ENCODE measurements around the gene RBP3. TPM values are rescaled to one million over a fixed set of nuclear protein-coding genes. Genes with fewer than 3 reads are reported as not detected.

The RBP3 gene
- total RNA-seq, 2 donors from 2014 or later: not detected

- H3K4me3 Mint-ChIP-seq: no peak overlapping the region
- DNase-seq: no peak
- H3K9ac ChIP-seq (ENCODE audit: extremely low read depth, low read length, poor library complexity, severe bottlenecking): no peak overlapping the region
- peaks cover 16% of the 10 kb centered on the region for H3K27me3 Mint-ChIP-seq (ENCODE audit: insufficient read depth)
- no peak overlapping the region for H3K4me3 ChIP-seq (ENCODE audit: low read length)
- peaks cover 17% of the 10 kb centered on the region for H3K4me1 Mint-ChIP-seq
- TF ChIP-seq, protein P1, sequence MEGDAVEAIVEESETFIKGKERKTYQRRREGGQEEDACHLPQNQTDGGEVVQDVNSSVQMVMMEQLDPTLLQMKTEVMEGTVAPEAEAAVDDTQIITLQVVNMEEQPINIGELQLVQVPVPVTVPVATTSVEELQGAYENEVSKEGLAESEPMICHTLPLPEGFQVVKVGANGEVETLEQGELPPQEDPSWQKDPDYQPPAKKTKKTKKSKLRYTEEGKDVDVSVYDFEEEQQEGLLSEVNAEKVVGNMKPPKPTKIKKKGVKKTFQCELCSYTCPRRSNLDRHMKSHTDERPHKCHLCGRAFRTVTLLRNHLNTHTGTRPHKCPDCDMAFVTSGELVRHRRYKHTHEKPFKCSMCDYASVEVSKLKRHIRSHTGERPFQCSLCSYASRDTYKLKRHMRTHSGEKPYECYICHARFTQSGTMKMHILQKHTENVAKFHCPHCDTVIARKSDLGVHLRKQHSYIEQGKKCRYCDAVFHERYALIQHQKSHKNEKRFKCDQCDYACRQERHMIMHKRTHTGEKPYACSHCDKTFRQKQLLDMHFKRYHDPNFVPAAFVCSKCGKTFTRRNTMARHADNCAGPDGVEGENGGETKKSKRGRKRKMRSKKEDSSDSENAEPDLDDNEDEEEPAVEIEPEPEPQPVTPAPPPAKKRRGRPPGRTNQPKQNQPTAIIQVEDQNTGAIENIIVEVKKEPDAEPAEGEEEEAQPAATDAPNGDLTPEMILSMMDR (conservative IDR thresholded peaks at IDR 0.05): no peak
- H3K27ac Mint-ChIP-seq: no peak overlapping the region
- peaks cover 9% of the 10 kb centered on the region for H3K4me1 ChIP-seq (ENCODE audit: control insufficient read depth, insufficient read depth, low read length)
- H3K9me3 ChIP-seq (ENCODE audit: control insufficient read depth, low read length): no peaks in the 10 kb centered on the region
- no peaks in the 10 kb centered on the region for H3K27me3 ChIP-seq (ENCODE audit: control insufficient read depth, insufficient read depth, low read length, poor library complexity, severe bottlenecking)
- no peak overlapping the region for H3K27ac ChIP-seq (ENCODE audit: low read depth, low read length)
- 85 to 100% methylated on average over 4 to 6 of the region's 6 CpGs for WGBS, 2 experiments (ENCODE audit: insufficient coverage in 1 of 2, insufficient read length in 1 of 2)
- no peaks in the 10 kb centered on the region for H3K36me3 ChIP-seq (ENCODE audit: control insufficient read depth, insufficient read depth, low read length)
- H3K9me3 Mint-ChIP-seq: no peaks in the 10 kb centered on the region
- no peaks in the 10 kb centered on the region for H3K36me3 Mint-ChIP-seq (ENCODE audit: low read depth)
Measured at GRCh38 chr10:47397256-47397655, 49.1 kb downstream of the RBP3 start.

GRCh38 chr10:47400251-47400650 is 52.1 kb downstream of the RBP3 start:
- WGBS, 2 experiments (ENCODE audit: insufficient coverage in 1 of 2, insufficient read length in 1 of 2): 91 to 98% methylated on average over 2 of the region's 2 CpGs
- Mint-ChIP-seq H3K4me1 (peaks cover 40% of the 10 kb centered on the region), H3K36me3 (ENCODE audit: low read depth) (no peaks in the 10 kb centered on the region), H3K9me3 (no peaks in the 10 kb centered on the region), H3K27me3 (ENCODE audit: insufficient read depth) (peaks cover 16% of the 10 kb centered on the region), H3K27ac (no peak overlapping the region), H3K4me3 (no peak overlapping the region)
- Histone ChIP-seq H3K4me3 (ENCODE audit: low read length) (no peak overlapping the region), H3K36me3 (ENCODE audit: control insufficient read depth, insufficient read depth, low read length) (no peaks in the 10 kb centered on the region), H3K27me3 (ENCODE audit: control insufficient read depth, insufficient read depth, low read length, poor library complexity, severe bottlenecking) (no peaks in the 10 kb centered on the region), H3K9ac (ENCODE audit: extremely low read depth, low read length, poor library complexity, severe bottlenecking) (no peak overlapping the region), H3K27ac (ENCODE audit: low read depth, low read length) (no peak overlapping the region), H3K9me3 (ENCODE audit: control insufficient read depth, low read length) (no peaks in the 10 kb centered on the region), H3K4me1 (ENCODE audit: control insufficient read depth, insufficient read depth, low read length) (peaks cover 16% of the 10 kb centered on the region)
- TF ChIP-seq, protein P1 (conservative IDR thresholded peaks at IDR 0.05): no peak
- DNase-seq: no peak

GRCh38 chr10:47400786-47401185 is 52.6 kb downstream of the RBP3 start:
- Mint-ChIP-seq H3K27ac (no peak overlapping the region), H3K4me1 (peaks cover 42% of the 10 kb centered on the region), H3K9me3 (no peaks in the 10 kb centered on the region), H3K4me3 (no peak overlapping the region), H3K27me3 (ENCODE audit: insufficient read depth) (peaks cover 17% of the 10 kb centered on the region), H3K36me3 (ENCODE audit: low read depth) (no peaks in the 10 kb centered on the region)
- Histone ChIP-seq H3K4me1 (ENCODE audit: control insufficient read depth, insufficient read depth, low read length) (peaks cover 16% of the 10 kb centered on the region), H3K36me3 (ENCODE audit: control insufficient read depth, insufficient read depth, low read length) (no peaks in the 10 kb centered on the region), H3K27me3 (ENCODE audit: control insufficient read depth, insufficient read depth, low read length, poor library complexity, severe bottlenecking) (no peaks in the 10 kb centered on the region), H3K27ac (ENCODE audit: low read depth, low read length) (no peak overlapping the region), H3K4me3 (ENCODE audit: low read length) (no peak overlapping the region), H3K9ac (ENCODE audit: extremely low read depth, low read length, poor library complexity, severe bottlenecking) (no peak overlapping the region), H3K9me3 (ENCODE audit: control insufficient read depth, low read length) (no peaks in the 10 kb centered on the region)
- WGBS, 2 experiments (ENCODE audit: insufficient coverage in 1 of 2, insufficient read length in 1 of 2): 100% methylated on average over 3 of the region's 3 CpGs
- TF ChIP-seq, protein P1 (conservative IDR thresholded peaks at IDR 0.05): no peak
- DNase-seq: no peak

Data from endodermal cell (in vitro differentiated cells).